Putamen (tissue), 1 donor: Measurements from ENCODE around the gene THEM5.

ENCODE experiments used
- DNase-seq: peaks from one replicate; pipeline ENCODE4 v3.0.0-alpha.2; 2016; ENCODE audit warnings: low spot score

THEM5 gene

DNA sequence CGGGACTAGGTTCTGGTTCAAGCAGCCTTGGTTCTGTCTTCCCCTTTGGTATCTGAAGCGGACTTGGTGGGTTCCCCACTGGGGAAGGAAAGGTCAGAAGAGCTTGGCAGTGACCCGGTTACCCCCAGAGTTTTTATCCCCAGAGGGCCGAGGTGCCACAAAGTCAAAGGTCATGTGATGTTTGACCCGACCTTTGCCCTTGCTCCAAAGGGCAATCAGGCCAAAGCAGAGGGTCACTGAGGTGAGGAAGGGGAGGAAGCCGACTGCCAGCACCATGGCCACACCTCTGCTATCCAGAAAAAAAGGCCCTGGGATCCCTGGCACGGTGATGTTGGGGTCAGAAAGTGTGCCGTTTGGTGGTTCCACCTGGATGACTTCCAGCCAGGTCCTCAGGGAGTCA lies 52.7 kb downstream of the THEM5 start:
- no peak for DNase-seq

DNA sequence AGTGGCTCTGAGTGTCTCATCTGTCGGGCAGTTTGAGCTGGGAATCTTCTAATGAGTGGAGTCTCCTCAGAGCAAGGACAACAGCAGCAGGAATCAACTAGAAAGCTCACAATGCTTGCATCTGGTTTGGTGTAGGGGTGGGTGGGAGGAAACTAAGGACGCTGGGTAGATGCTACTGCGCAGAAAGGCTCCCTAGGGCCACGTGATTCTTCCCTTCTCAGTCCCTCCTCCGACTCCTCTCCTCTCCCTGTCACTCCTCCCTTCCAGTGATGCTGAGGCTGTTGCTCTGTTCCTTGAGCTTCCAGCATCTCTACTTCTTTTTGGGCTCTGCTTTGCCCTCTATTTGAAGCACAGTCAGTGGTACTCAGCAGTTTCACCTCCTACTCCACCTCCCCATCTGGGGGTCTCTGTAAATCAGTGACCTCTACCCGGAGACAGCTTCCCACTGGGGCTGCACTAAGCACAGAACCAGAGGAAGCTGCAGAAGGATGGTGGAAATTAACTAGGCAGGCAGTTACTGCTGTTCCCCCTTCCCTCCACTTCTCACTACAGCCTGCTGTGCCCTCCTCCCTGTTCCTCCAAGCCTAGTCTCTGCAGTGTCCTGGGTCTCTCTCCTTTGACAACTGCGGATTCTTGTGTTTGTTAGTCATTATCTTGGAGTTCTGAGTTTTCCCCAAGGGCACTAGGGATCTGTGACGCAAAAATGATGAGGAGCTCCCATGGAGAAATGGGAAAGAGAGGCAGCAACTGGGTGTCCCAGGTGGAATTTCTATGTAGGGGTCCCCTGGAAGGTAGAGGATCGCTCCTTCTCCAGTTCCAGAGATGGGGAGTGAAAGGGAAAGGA lies 54.1 kb downstream of the THEM5 start:
- peak; percentile 51 for DNase-seq

- no peak for DNase-seq
Observed at GRCh38 chr1:151798571-151798970, 54.9 kb downstream of the THEM5 start.
